GM18507 (cell line): ENCODE results near the gene MRPL4.
A peak's percentile ranks its signal among the peaks of the same experiment; 100 is the strongest.

Experiments
- DNase-seq: peaks from one replicate; pipeline ENCODE4 v3.0.0; 2011; ENCODE audit warnings: low read depth; ENCODE audit not compliant: insufficient read length; ENCODE audit errors: extremely low spot score
- FAIRE-seq: peaks from 2 replicates; lab custom pipeline; 2011; peaks lifted over from hg19 to GRCh38; lab: Jason Lieb, UNC

MRPL4 gene

GRCh38 chr19:10251792-10252694 lies at the start of gene MRPL4:
Gene MRPL4, plus strand, starts transcription at chr19:10252214. Its CDS starts 40 bp downstream, at chr19:10252254.
- DNase-seq (no peak), FAIRE-seq (peak; percentile 99)

GRCh38 chr19:10203686-10204085 lies 48.3 kb upstream of the MRPL4 start:
- FAIRE-seq (no peak), DNase-seq (no peak)

- no peak for FAIRE-seq
Measured at GRCh38 chr19:10205636-10206035, 46.4 kb upstream of the MRPL4 start.

GRCh38 chr19:10206226-10206885 lies 45.7 kb upstream of the MRPL4 start:
- DNase-seq (no peak), FAIRE-seq (no peak)

More at GRCh38 chr19:10205636-10206035, 46.4 kb upstream of the MRPL4 start:
- DNase-seq: no peak

- no peak for DNase-seq
- FAIRE-seq: no peak
Measured at GRCh38 chr19:10207026-10207425, 45.0 kb upstream of the MRPL4 start.

GRCh38 chr19:10209315-10209714 lies 42.7 kb upstream of the MRPL4 start:
- FAIRE-seq (no peak), DNase-seq (no peak)

- no peak for FAIRE-seq
Measured at GRCh38 chr19:10211061-10211460, 41.0 kb upstream of the MRPL4 start.

GRCh38 chr19:10211691-10212090 lies 40.3 kb upstream of the MRPL4 start:
- DNase-seq: no peak
- FAIRE-seq: no peak

More at GRCh38 chr19:10211061-10211460, 41.0 kb upstream of the MRPL4 start:
- DNase-seq: no peak

GRCh38 chr19:10214784-10215183 lies 37.2 kb upstream of the MRPL4 start:
- FAIRE-seq: no peak

GRCh38 chr19:10217085-10217484 lies 34.9 kb upstream of the MRPL4 start:
- FAIRE-seq (no peak), DNase-seq (no peak)

More at GRCh38 chr19:10214784-10215183, 37.2 kb upstream of the MRPL4 start:
- no peak for DNase-seq

GRCh38 chr19:10219678-10220077 lies 32.3 kb upstream of the MRPL4 start:
- DNase-seq (no peak), FAIRE-seq (peak; percentile 88)

GRCh38 chr19:10220695-10221094 lies 31.3 kb upstream of the MRPL4 start:
- FAIRE-seq (no peak), DNase-seq (no peak)

- no peak for DNase-seq
- no peak for FAIRE-seq
Measured at GRCh38 chr19:10222201-10222890, 29.7 kb upstream of the MRPL4 start.

GRCh38 chr19:10223488-10224213 lies 28.4 kb upstream of the MRPL4 start:
- DNase-seq: no peak
- FAIRE-seq: no peak

GRCh38 chr19:10224337-10224736 lies 27.7 kb upstream of the MRPL4 start:
- FAIRE-seq (no peak), DNase-seq (no peak)

- DNase-seq (no peak), FAIRE-seq (no peak)
Measured at GRCh38 chr19:10226021-10226375, 26.0 kb upstream of the MRPL4 start.

- FAIRE-seq (no peak), DNase-seq (no peak)
Measured at GRCh38 chr19:10226376-10227025, 25.5 kb upstream of the MRPL4 start.

GRCh38 chr19:10227026-10227971 lies 24.7 kb upstream of the MRPL4 start:
- DNase-seq: no peak

More at GRCh38 chr19:10227026-10227971, 24.7 kb upstream of the MRPL4 start:
- FAIRE-seq: no peak
